Neural progenitor cell (in vitro differentiated cells): Measurements from ENCODE around the gene OLFM3. TPM values are rescaled to one million over a fixed set of nuclear protein-coding genes. Genes with fewer than 3 reads are reported as not detected.

Experiments
- DNase-seq: peaks from one replicate; pipeline ENCODE4 v3.0.0-alpha.2; 2016; ENCODE audit warnings: low spot score
- H2AFZ ChIP-seq: fragments of 200-600 bp; sonication (generic); replicated peaks from 2 replicates; pipeline ENCODE4 v1.6.1; 2016; ENCODE audit warnings: antibody characterized with exemption
- H3F3A ChIP-seq: fragments of 200-600 bp; sonication (generic); 2 replicates; pipeline ENCODE4 v1.6.1; 2016; ENCODE audit warnings: antibody characterized with exemption, low read depth
- H3K27ac ChIP-seq: fragments of 200-600 bp; sonication (generic); 2 replicates; pipeline ENCODE4 v1.5.1; 2016; ENCODE audit warnings: mild to moderate bottlenecking
- H3K27me3 ChIP-seq: fragments of 200-600 bp; sonication (generic); 2 replicates; pipeline ENCODE4 v1.6.1; 2016; ENCODE audit warnings: mild to moderate bottlenecking, moderate library complexity
- H3K36me3 ChIP-seq: fragments of 200-600 bp; sonication (generic); 2 replicates; pipeline ENCODE4 v1.5.1; 2016
- H3K4me1 ChIP-seq: fragments of 200-600 bp; sonication (generic); 2 replicates; pipeline ENCODE4 v1.6.1; 2016; ENCODE audit warnings: mixed run types
- H3K4me2 ChIP-seq: fragments of 200-600 bp; sonication (generic); 2 replicates; pipeline ENCODE4 v1.6.1; 2016
- H3K4me3 ChIP-seq: fragments of 200-600 bp; sonication (generic); 2 replicates; pipeline ENCODE4 v1.5.1; 2016
- H3K79me2 ChIP-seq: fragments of 200-600 bp; sonication (generic); 2 replicates; pipeline ENCODE4 v1.6.1; 2016; ENCODE audit warnings: low read depth
- H3K9ac ChIP-seq: fragments of 200-600 bp; sonication (generic); 2 replicates; pipeline ENCODE4 v1.6.1; 2016
- H3K9me3 ChIP-seq: fragments of 200-600 bp; sonication (generic); 2 replicates; pipeline ENCODE4 v1.5.1; 2016; ENCODE audit warnings: low read depth
- H4K20me1 ChIP-seq: fragments of 200-600 bp; sonication (generic); 2 replicates; pipeline ENCODE4 v1.6.1; 2016; ENCODE audit warnings: low read depth
- H3K27ac Mint-ChIP-seq: 3 replicates; pipeline ENCODE4 v1.8.0; 2021; ENCODE audit warnings: mixed read lengths
- H3K27me3 Mint-ChIP-seq: 2 replicates; pipeline ENCODE4 v1.8.0; 2022; ENCODE audit warnings: low read depth, mild to moderate bottlenecking, inconsistent platforms, moderate library complexity, mixed read lengths; ENCODE audit not compliant: insufficient read depth
- H3K36me3 Mint-ChIP-seq: 3 replicates; pipeline ENCODE4 v1.8.0; 2021; ENCODE audit warnings: mixed read lengths
- H3K4me1 Mint-ChIP-seq: 3 replicates; pipeline ENCODE4 v1.8.0; 2021; ENCODE audit warnings: mixed read lengths
- H3K4me3 Mint-ChIP-seq: 3 replicates; pipeline ENCODE4 v1.8.0; 2021; ENCODE audit warnings: mild to moderate bottlenecking, moderate library complexity, mixed read lengths
- H3K9me3 Mint-ChIP-seq: 3 replicates; pipeline ENCODE4 v1.8.0; 2020; ENCODE audit warnings: mixed read lengths
- CTCF ChIP-seq: fragments of 200-600 bp; sonication (generic); IDR thresholded peaks from 2 replicates; pipeline ENCODE4 v1.5.1; 2017; ENCODE audit warnings: antibody characterized with exemption, mild to moderate bottlenecking
- EZH2 ChIP-seq: fragments of 200-600 bp; sonication (generic); IDR thresholded peaks from 2 replicates; pipeline ENCODE4 v1.6.1; 2017; ENCODE audit warnings: antibody characterized with exemption, mild to moderate bottlenecking, moderate library complexity
- EZH2phosphoT487 ChIP-seq: fragments of 200-600 bp; sonication (generic); IDR thresholded peaks from 2 replicates; pipeline ENCODE4 v1.6.1; 2017; ENCODE audit warnings: antibody characterized with exemption
- total RNA-seq: library from RNA; depleted of rRNA; stranded (reverse); fragments of >200 nt; gene quantifications from 2 replicates; pipeline ENCODE4 v1.2.3, GENCODE V29; 2015; ENCODE audit warnings: low replicate concordance

OLFM3 gene
- total RNA-seq, 1 donor from 2014 or later, result 4.4 TPM

GRCh38 chr1:101960142-101960541 is 36.6 kb downstream of the OLFM3 start:
- H3K9me3 ChIP-seq, result no peaks in the 10 kb centered on the region
- TF ChIP-seq EZH2phosphoT487, result no peak
- no peak for TF ChIP-seq EZH2
- TF ChIP-seq CTCF, result no peak
- no peaks in the 10 kb centered on the region for H3K36me3 ChIP-seq
- Mint-ChIP-seq H3K27me3 (peaks cover 2% of the 10 kb centered on the region), H3K9me3 (peaks cover 2% of the 10 kb centered on the region), H3K4me1 (peaks cover 30% of the 10 kb centered on the region), H3K27ac (no peak overlapping the region), H3K4me3 (no peak overlapping the region), H3K36me3 (no peaks in the 10 kb centered on the region)
- H3K4me1 ChIP-seq, result no peaks in the 10 kb centered on the region
- H3K27ac ChIP-seq, result no peak overlapping the region
- H3K79me2 ChIP-seq, result no peaks in the 10 kb centered on the region
- no peaks in the 10 kb centered on the region for H3K27me3 ChIP-seq
- no peak overlapping the region for H2AFZ ChIP-seq
- no peak for DNase-seq
- no peaks in the 10 kb centered on the region for H4K20me1 ChIP-seq
- H3K4me3 ChIP-seq, result no peak overlapping the region
- no peaks in the 10 kb centered on the region for H3F3A ChIP-seq
- no peak overlapping the region for H3K9ac ChIP-seq
- H3K4me2 ChIP-seq, result no peak overlapping the region

GRCh38 chr1:101959456-101959855 is 37.3 kb downstream of the OLFM3 start:
- Histone ChIP-seq H3K4me3 (no peak overlapping the region), H4K20me1 (no peaks in the 10 kb centered on the region), H3K4me1 (no peaks in the 10 kb centered on the region), H3K4me2 (no peak overlapping the region), H3K27ac (no peak overlapping the region), H3K27me3 (no peaks in the 10 kb centered on the region), H2AFZ (no peak overlapping the region), H3K79me2 (no peaks in the 10 kb centered on the region), H3K36me3 (no peaks in the 10 kb centered on the region), H3K9ac (no peak overlapping the region), H3F3A (no peaks in the 10 kb centered on the region), H3K9me3 (no peaks in the 10 kb centered on the region)
- Mint-ChIP-seq H3K9me3 (peaks cover 2% of the 10 kb centered on the region), H3K27me3 (peaks cover 2% of the 10 kb centered on the region), H3K27ac (no peak overlapping the region), H3K4me1 (peaks cover 30% of the 10 kb centered on the region), H3K4me3 (no peak overlapping the region), H3K36me3 (no peaks in the 10 kb centered on the region)
- TF ChIP-seq EZH2phosphoT487 (no peak), CTCF (no peak), EZH2 (no peak)
- DNase-seq, result no peak

- no peaks in the 10 kb centered on the region for H4K20me1 ChIP-seq
- no peaks in the 10 kb centered on the region for H3K79me2 ChIP-seq
- no peak overlapping the region for H3K27ac ChIP-seq
- H3F3A ChIP-seq, result no peaks in the 10 kb centered on the region
- H3K9me3 ChIP-seq, result no peaks in the 10 kb centered on the region
- no peak overlapping the region for H3K4me3 Mint-ChIP-seq
- H3K4me2 ChIP-seq, result no peak overlapping the region
- H3K9me3 Mint-ChIP-seq, result no peaks in the 10 kb centered on the region
- H3K27me3 ChIP-seq, result no peaks in the 10 kb centered on the region
- no peak for DNase-seq
- H2AFZ ChIP-seq, result no peak overlapping the region
- H3K4me3 ChIP-seq, result no peak overlapping the region
- H3K4me1 ChIP-seq, result no peaks in the 10 kb centered on the region
- H3K36me3 ChIP-seq, result no peaks in the 10 kb centered on the region
- TF ChIP-seq EZH2phosphoT487 (no peak), EZH2 (no peak), CTCF (no peak)
- no peak overlapping the region for H3K9ac ChIP-seq
- no peaks in the 10 kb centered on the region for H3K36me3 Mint-ChIP-seq
- H3K27me3 Mint-ChIP-seq, result peaks cover 2% of the 10 kb centered on the region
- no peak overlapping the region for H3K27ac Mint-ChIP-seq
- H3K4me1 Mint-ChIP-seq, result peaks cover 18% of the 10 kb centered on the region
These were observed 39.0 kb downstream of the OLFM3 start for GRCh38 chr1:101957771-101958170.

- Mint-ChIP-seq H3K27ac (no peak overlapping the region), H3K4me3 (no peak overlapping the region), H3K27me3 (no peaks in the 10 kb centered on the region)
These were observed 43.1 kb downstream of the OLFM3 start for GRCh38 chr1:101953623-101954022.

More at GRCh38 chr1:101953623-101954022, 43.1 kb downstream of the OLFM3 start:
- H3K4me3 ChIP-seq, result no peak overlapping the region
- no peaks in the 10 kb centered on the region for H3K4me1 ChIP-seq
- H3K36me3 Mint-ChIP-seq, result peaks cover 2% of the 10 kb centered on the region
- no peaks in the 10 kb centered on the region for H3K9me3 ChIP-seq
- peaks cover 2% of the 10 kb centered on the region for H3K9me3 Mint-ChIP-seq
- no peak overlapping the region for H3K9ac ChIP-seq
- no peaks in the 10 kb centered on the region for H3K4me1 Mint-ChIP-seq
- H3K36me3 ChIP-seq, result no peaks in the 10 kb centered on the region
- H3F3A ChIP-seq, result no peaks in the 10 kb centered on the region
- H2AFZ ChIP-seq, result no peak overlapping the region
- no peak overlapping the region for H3K27ac ChIP-seq
- no peaks in the 10 kb centered on the region for H4K20me1 ChIP-seq
- no peaks in the 10 kb centered on the region for H3K27me3 ChIP-seq
- H3K79me2 ChIP-seq, result no peaks in the 10 kb centered on the region
- H3K4me2 ChIP-seq, result no peak overlapping the region
- no peak for DNase-seq
- no peak for TF ChIP-seq EZH2
- no peak for TF ChIP-seq EZH2phosphoT487
- no peak for TF ChIP-seq CTCF
